GM12878 (cell line): ENCODE results near the gene CAB39L. TPM values are rescaled to one million over a fixed set of nuclear protein-coding genes. Genes with fewer than 3 reads are reported as not detected.

ENCODE experiments used
- ATAC-seq: fragments of 200-7000 bp; cut with Tn5 transposase; 3 replicates; pipeline ENCODE4 v1.9.1; 2020; ENCODE audit warnings: mild to moderate bottlenecking, moderate library complexity
- BruUV-seq: library from RNA; stranded (reverse); fragments of 400-500 nt; replicated peaks from 2 replicates; lab custom pipeline; 2021; lab: Mats Ljungman, UMichigan
- CTCF ChIA-PET: fragments of 300-600 bp; sonication (Branson Sonifier 250); formaldehyde crosslinking; extraction: SDS; loops from one replicate; lab custom pipeline; 2021; ENCODE audit warnings: inconsistent platforms; lab: Yijun Ruan, JAX
- POLR2A ChIA-PET: fragments of 350-600 bp; formaldehyde crosslinking; extraction: SDS; loops from one replicate; lab custom pipeline; 2021; ENCODE audit warnings: inconsistent platforms; lab: Charles Lee
- RAD21 ChIA-PET: fragments of 300-600 bp; sonication (Branson Sonifier 250); formaldehyde crosslinking; loops from one replicate; lab custom pipeline; 2023; ENCODE audit warnings: antibody characterized with exemption; ENCODE audit not compliant: unreplicated experiment; lab: Charles Lee
- SMC1A ChIA-PET: fragments of 300-600 bp; sonication (Branson Sonifier 250); formaldehyde crosslinking; loops from one replicate; lab custom pipeline; 2023; ENCODE audit not compliant: unreplicated experiment, uncharacterized antibody; lab: Charles Lee
- DNase-seq: peaks from one replicate; pipeline ENCODE4 v3.0.0-alpha.2; 2011; ENCODE audit warnings: low read depth, low spot score
- FAIRE-seq: peaks from 3 replicates; lab custom pipeline; 2011; peaks lifted over from hg19 to GRCh38; lab: Jason Lieb, UNC
- H2AFZ ChIP-seq: 2 replicates; pipeline ENCODE4 v1.6.0; 2011; ENCODE audit warnings: low read depth, low read length, control low read depth; ENCODE audit not compliant: control insufficient read depth
- H3K27ac ChIP-seq: 2 replicates; pipeline ENCODE4 v1.5.1; 2011; ENCODE audit warnings: control low read depth; ENCODE audit not compliant: control insufficient read depth, insufficient read depth
- H3K27me3 ChIP-seq, 2 experiments: replicated peaks in 1 of 2; 2 replicates each; pipeline versions ENCODE4 v1.6.0 to v1.6.1; 2011; ENCODE audit warnings: low read length in 1 of 2; ENCODE audit not compliant: control insufficient read depth in 2 of 2, insufficient read depth in 2 of 2
- H3K36me3 ChIP-seq, 2 experiments: 2 replicates each; pipeline ENCODE4 v1.5.1; 2011; ENCODE audit warnings: low read length in 1 of 2; ENCODE audit not compliant: control insufficient read depth in 2 of 2, insufficient read depth in 2 of 2
- H3K4me1 ChIP-seq: 2 replicates; pipeline ENCODE4 v1.6.1; 2011; ENCODE audit warnings: mild to moderate bottlenecking, low read length, moderate library complexity, mixed read lengths; ENCODE audit not compliant: control insufficient read depth, insufficient read depth
- H3K4me2 ChIP-seq: 2 replicates; pipeline ENCODE4 v1.6.0; 2011; ENCODE audit warnings: control low read depth; ENCODE audit not compliant: control insufficient read depth, insufficient read depth
- H3K4me3 ChIP-seq: fragments of 200-600 bp; sonication (generic); 2 replicates; pipeline ENCODE4 v1.5.1; 2016
- H3K79me2 ChIP-seq: 2 replicates; pipeline ENCODE4 v1.6.0; 2011; ENCODE audit warnings: low read length; ENCODE audit not compliant: control insufficient read depth, insufficient read depth
- H3K9ac ChIP-seq: 2 replicates; pipeline ENCODE4 v1.8.0; 2011; ENCODE audit warnings: low read length, control low read depth, mixed read lengths; ENCODE audit not compliant: control insufficient read depth, insufficient read depth
- H3K9me3 ChIP-seq: replicated peaks from 3 replicates; pipeline ENCODE4 v1.5.1; 2011; ENCODE audit warnings: mild to moderate bottlenecking, low read length; ENCODE audit not compliant: control insufficient read depth, insufficient read depth
- H4K20me1 ChIP-seq: 2 replicates; pipeline ENCODE4 v1.6.0; 2011; ENCODE audit not compliant: control insufficient read depth, insufficient read depth
- CTCF ChIP-seq, 3 experiments: IDR thresholded peaks in 2 of 3; conservative IDR thresholded peaks in 1 of 3; 2 replicates each; pipeline ENCODE4 v1.5.1; 2011; ENCODE audit warnings: low read depth in 3 of 3, low read length in 3 of 3, mild to moderate bottlenecking in 3 of 3, control low read depth in 2 of 3, moderate library complexity in 2 of 3, inconsistent platforms in 1 of 3, mixed read lengths in 1 of 3; ENCODE audit not compliant: control insufficient read depth in 2 of 3, insufficient read depth in 1 of 3; ENCODE audit errors: extremely low read depth in 1 of 3
- GATAD2B ChIP-seq: fragments of 450-650 bp; conservative IDR thresholded peaks from 2 replicates; pipeline ENCODE4 v1.6.1; 2017; ENCODE audit warnings: low read depth, mild to moderate bottlenecking, moderate library complexity
- HDAC6 ChIP-seq: fragments of 200-600 bp; sonication (generic); IDR thresholded peaks from one replicate; pipeline ENCODE4 v1.8.0; 2017; ENCODE audit warnings: antibody characterized with exemption; ENCODE audit not compliant: unreplicated experiment
- POLR2A ChIP-seq: IDR thresholded peaks from 2 replicates; pipeline ENCODE4 v1.6.1; 2011; ENCODE audit warnings: low read depth, mild to moderate bottlenecking, low read length
- YY1 ChIP-seq: IDR thresholded peaks from 2 replicates; pipeline ENCODE4 v1.6.1; 2011; ENCODE audit warnings: low read depth, mild to moderate bottlenecking, low read length
- ZBED1 ChIP-seq: IDR thresholded peaks from 2 replicates; pipeline ENCODE4 v1.6.1; 2016; ENCODE audit warnings: borderline replicate concordance
- WGBS: methylation state at CpG from one replicate; pipeline ENCODE4 v1.1.6; 2016; ENCODE audit warnings: low lambda C conversion rate; ENCODE audit not compliant: insufficient replicate concordance, insufficient coverage; ENCODE audit errors: missing lambda C conversion rate; 5-methylcytosine and 5-hydroxymethylcytosine counted together
- in situ Hi-C: fragments of 300-500 bp; cut with MboI; formaldehyde crosslinking; loops from 9 replicates; pipeline ENCODE4 v1.14.3; 2018; ENCODE audit warnings: mixed read lengths
- intact Hi-C: fragments of 100-400 bp; cut with micrococcal nuclease; formaldehyde crosslinking; loops from one replicate; pipeline ENCODE4 v1.14.2; 2022; ENCODE audit not compliant: unreplicated experiment
- polyA plus RNA-seq, 11 experiments: library from polyadenylated mRNA; depleted of rRNA in 4 of 11; unstranded in 6 of 11; stranded (reverse) in 5 of 11; fragments of >200 nt; fragmentation: Nextera tagmentation in 4 of 11; fragmentation: Illumina TruSeq in 1 of 11; extraction: Ambion mirVana in 4 of 11; extraction: Trizol in 1 of 11; gene quantifications; 1 replicate in 1 of 11; 2 replicates in 10 of 11; pipeline versions ENCODE4 v1.2.1 to v1.2.3, GENCODE V29; 2011 to 2016; ENCODE audit warnings: inconsistent platforms in 2 of 11, missing spikeins in 2 of 11, low read depth in 1 of 11
- total RNA-seq, 4 experiments: library from RNA; depleted of rRNA in 3 of 4; stranded (reverse); fragments of >200 nt in 3 of 4; fragmentation: Illumina TruSeq in 1 of 4; extraction: Trizol in 1 of 4; gene quantifications; 2 replicates each; pipeline versions ENCODE4 v1.2.1 to v1.2.3, GENCODE V29; 2013 to 2021

Gene CAB39L
- total and polyA plus RNA-seq, 10 of the 15 experiments (the other 5 are each of a cell fraction or from before 2014, with no cell fraction given): 0.88 to 3.0 (median 1.7) TPM

DNA sequence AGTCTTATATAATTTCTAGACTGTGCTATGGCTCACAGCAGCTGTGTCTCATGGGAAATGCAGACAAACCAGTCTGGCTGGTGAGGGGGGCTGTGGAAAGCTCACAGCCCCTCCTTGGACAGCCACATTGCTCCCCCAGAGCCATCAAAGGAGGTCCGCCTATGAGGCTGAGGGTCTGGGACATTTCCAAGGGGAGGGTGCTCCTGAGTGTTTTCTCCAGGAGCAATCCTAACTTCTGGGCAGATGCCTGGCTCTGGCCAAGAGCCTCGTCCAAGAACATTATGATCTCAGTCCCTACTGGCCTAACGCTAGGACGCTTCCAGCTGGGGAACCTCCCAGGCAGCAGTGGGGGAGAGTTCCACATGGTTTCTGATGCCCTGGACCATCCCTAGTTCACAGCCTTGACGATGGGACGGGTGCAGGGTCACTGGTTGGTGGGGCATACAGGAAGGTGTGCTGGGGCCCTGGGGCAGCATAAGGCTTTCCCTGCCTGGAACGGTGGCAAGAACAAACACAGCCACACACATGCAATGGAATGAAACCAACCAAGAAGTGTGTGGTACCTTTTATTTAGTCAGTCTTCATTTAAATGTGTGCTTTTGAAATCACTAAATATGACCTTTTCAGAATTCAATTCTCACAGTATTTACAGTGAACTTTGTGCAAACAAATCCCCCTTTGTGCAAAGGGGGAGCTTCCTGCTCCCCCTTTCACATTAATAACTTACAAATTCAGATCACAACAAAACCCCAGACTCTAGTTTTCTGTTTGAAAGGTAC lies 135.6 kb downstream of the CAB39L start (continued):
- TF ChIP-seq CTCF (IDR thresholded peaks at IDR 0.05 in 2 of 3, conservative IDR thresholded peaks at IDR 0.05 in 1 of 3; ENCODE audit: control insufficient read depth in 2 of 3, extremely low read depth in 1 of 3, insufficient read depth in 1 of 3, low read depth in 3 of 3, low read length in 3 of 3) (no peak), ZBED1 (no peak), GATAD2B (no peak)

DNA sequence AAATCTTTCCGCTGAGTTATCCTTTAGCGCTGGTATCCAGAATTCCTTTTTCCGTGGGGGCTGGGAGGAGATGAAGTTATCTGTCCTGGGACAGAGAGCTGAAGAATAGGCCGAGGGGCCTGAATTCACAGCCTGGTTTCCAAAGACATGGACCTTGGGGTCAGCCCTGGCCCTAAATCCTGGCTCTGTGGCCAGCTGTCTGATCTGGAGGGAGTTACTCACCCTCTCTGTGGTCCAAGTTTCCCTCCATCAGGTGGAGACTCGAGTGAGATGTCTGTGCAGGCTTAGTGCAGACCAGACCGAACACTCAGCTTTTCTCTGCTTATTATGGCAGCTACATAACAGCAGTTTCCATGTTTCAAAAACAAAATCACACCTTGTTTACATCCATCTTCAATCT lies 136.5 kb downstream of the CAB39L start:
- H3K9me3 ChIP-seq: no peaks in the 10 kb centered on the region
- TF ChIP-seq POLR2A: no peak
- TF ChIP-seq HDAC6: no peak
- no peak for TF ChIP-seq YY1
- ChIA-PET RAD21 (interaction anchor here (0.6 kb wide), 1 partner anchor 1576 kb away, joined by 3 read pairs; no protein-coding TSS in a partner anchor), SMC1A (interaction anchor here (1.4 kb wide), 1 partner anchor 68 kb away, joined by 3 read pairs; no protein-coding TSS in a partner anchor), POLR2A (no interaction called here), CTCF (interaction anchor here (0.7 to 2.0 kb wide), 3 partner anchors 28 to 130 kb away, joined by 3 to 6 read pairs (median 3); no protein-coding TSS in a partner anchor)
- intact Hi-C loops (loop anchor here (10.0 kb wide), 1 partner anchor 187 kb away; the partner anchor contains the start of gene PHF11), in situ Hi-C loops (no loop called here)
- no peaks in the 10 kb centered on the region for H3K27me3 ChIP-seq
- no peaks in the 10 kb centered on the region for H3K4me1 ChIP-seq
- no peak overlapping the region for H3K4me2 ChIP-seq
- ATAC-seq (no peak), DNase-seq (no peak), FAIRE-seq (no peak)
- no peaks in the 10 kb centered on the region for H3K36me3 ChIP-seq
- WGBS: 63% methylated on average over 6 of the region's 6 CpGs
- no peak overlapping the region for H3K27ac ChIP-seq
- no peak overlapping the region for H3K4me3 ChIP-seq
- no peaks in the 10 kb centered on the region for H3K79me2 ChIP-seq
- no peaks in the 10 kb centered on the region for H4K20me1 ChIP-seq
- no peak overlapping the region for H3K9ac ChIP-seq
- H2AFZ ChIP-seq: no peak overlapping the region
- no TSS peak for BruUV-seq
